Right lobe of liver (tissue), 4 donors: ENCODE measurements around the gene COL5A1.

Experiments
- POLR2A ChIP-seq: fragments of 450-650 bp; IDR thresholded peaks from one replicate; pipeline ENCODE4 v1.6.1; 2017; ENCODE audit warnings: antibody characterized with exemption, mild to moderate bottlenecking
- TF ChIP-seq, protein P1 (sequence below), 4 donors: fragments of 200-600 bp in 3 of 4; fragments of 450-650 bp in 1 of 4; IDR thresholded peaks; one replicate each; pipeline versions ENCODE4 v1.5.1 to v1.8.0; 2016 to 2022; ENCODE audit warnings: antibody characterized with exemption in 4 of 4, mild to moderate bottlenecking in 2 of 4
- donor health status: DM: no; HTN: no; CAD: no.
- donor health status: DM: no; HTN: no; CAD: no.
- donor health status: DM: no; HTN: yes; CAD: no.

DNA sequence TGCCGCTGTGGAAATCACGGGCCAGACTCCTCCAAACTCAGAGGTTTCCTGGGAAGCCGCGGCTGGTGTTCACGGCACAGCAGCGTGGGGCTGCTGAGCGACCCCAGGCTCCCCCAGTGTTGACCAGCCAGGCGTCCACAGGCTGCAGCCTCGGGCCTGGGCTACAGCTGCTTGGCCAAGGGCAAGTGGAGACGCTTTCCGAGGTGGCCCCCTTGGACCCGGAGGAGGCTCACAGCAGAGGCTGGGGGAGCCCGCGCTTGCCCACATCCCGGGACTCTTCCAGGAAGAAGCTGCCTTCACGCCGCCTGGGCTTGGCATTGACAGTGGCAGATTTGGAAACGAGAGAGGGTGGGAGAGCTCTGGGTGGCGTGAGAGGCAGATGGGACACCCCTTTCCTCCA lies 186.0 kb downstream of the COL5A1 start:
- no peak for TF ChIP-seq POLR2A
- TF ChIP-seq, protein P1, sequence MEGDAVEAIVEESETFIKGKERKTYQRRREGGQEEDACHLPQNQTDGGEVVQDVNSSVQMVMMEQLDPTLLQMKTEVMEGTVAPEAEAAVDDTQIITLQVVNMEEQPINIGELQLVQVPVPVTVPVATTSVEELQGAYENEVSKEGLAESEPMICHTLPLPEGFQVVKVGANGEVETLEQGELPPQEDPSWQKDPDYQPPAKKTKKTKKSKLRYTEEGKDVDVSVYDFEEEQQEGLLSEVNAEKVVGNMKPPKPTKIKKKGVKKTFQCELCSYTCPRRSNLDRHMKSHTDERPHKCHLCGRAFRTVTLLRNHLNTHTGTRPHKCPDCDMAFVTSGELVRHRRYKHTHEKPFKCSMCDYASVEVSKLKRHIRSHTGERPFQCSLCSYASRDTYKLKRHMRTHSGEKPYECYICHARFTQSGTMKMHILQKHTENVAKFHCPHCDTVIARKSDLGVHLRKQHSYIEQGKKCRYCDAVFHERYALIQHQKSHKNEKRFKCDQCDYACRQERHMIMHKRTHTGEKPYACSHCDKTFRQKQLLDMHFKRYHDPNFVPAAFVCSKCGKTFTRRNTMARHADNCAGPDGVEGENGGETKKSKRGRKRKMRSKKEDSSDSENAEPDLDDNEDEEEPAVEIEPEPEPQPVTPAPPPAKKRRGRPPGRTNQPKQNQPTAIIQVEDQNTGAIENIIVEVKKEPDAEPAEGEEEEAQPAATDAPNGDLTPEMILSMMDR (IDR thresholded peaks at IDR 0.05) = no peak
